Measurements from ENCODE around the gene ELOVL3. TPM values are rescaled to one million over a fixed set of nuclear protein-coding genes. Genes with fewer than 3 reads are reported as not detected.

ELOVL3 gene
- total RNA-seq, 1 experiment from 2014 or later = 0.17 TPM

DNA sequence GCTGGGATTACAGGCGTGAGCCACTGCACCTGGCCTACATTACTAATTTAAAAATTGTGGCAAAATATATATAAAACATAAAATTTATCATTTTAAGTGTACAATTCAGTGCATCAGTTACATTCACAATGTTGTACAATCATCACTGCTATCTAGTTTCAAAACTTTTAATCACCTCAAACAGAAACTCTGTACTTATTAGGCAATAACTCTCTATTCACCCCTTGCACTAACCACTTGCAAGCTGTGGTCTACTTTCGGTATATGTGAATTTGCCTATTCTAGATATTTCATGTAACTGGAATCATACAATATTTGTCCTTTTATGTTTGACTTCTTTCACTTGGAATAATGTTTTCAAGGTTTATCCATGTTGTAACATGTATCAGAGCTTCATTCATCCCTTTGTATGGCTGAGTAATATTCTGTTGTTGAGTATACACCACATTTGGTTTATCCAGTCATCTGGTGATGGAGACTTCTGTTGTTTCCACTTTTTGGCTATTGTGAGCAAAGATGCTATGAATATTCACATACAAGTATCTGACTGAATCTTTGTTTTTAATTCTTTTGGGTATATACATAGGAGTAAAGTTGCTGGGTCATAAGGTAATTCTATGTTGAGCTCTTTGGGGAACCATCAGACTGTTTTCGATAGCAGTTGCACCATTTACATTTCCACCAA, 14.3 kb upstream of the ELOVL3 start:
- Mint-ChIP-seq H3K9me3 (peaks cover 8% of the 10 kb centered on the region), H3K4me1 (no peaks in the 10 kb centered on the region)
- CTCF ChIA-PET = interaction anchor here (1.3 kb wide), 2 partner anchors 14 to 20 kb away, joined by 4 read pairs; partner anchors contain the start of gene ELOVL3

More for the DNA sequence above, 14.3 kb upstream of the ELOVL3 start:
- POLR2A ChIA-PET = no interaction called here
- DNase-seq (ENCODE audit: low spot score) (no peak), ATAC-seq (no peak)
- Mint-ChIP-seq H3K27me3 (ENCODE audit: low read depth) (peaks cover 9% of the 10 kb centered on the region), H3K4me3 (no peak overlapping the region), H3K27ac (no peak overlapping the region), H3K36me3 (no peaks in the 10 kb centered on the region)
- TF ChIP-seq NFATC4 (CRISPR knock-in tag; IDR thresholded peaks at IDR 0.05) (no peak), ZNF232 (CRISPR knock-in tag; IDR thresholded peaks at IDR 0.05) (no peak), CDX4 (CRISPR knock-in tag; IDR thresholded peaks at IDR 0.05; ENCODE audit: borderline replicate concordance) (no peak), ZNF121 (CRISPR knock-in tag; IDR thresholded peaks at IDR 0.05) (no peak), NFE2L1 (CRISPR knock-in tag; IDR thresholded peaks at IDR 0.05) (no peak), GRHL2 (CRISPR knock-in tag; IDR thresholded peaks at IDR 0.05; ENCODE audit: insufficient replicate concordance, severe bottlenecking) (no peak), ZNF423 (CRISPR knock-in tag; IDR thresholded peaks at IDR 0.05) (no peak), ZNF532 (CRISPR knock-in tag; IDR thresholded peaks at IDR 0.05; ENCODE audit: borderline replicate concordance) (no peak), ERG (CRISPR knock-in tag; IDR thresholded peaks at IDR 0.05) (no peak), FOXP1 (CRISPR knock-in tag; IDR thresholded peaks at IDR 0.05; ENCODE audit: borderline replicate concordance) (no peak), ATF3 (CRISPR knock-in tag; conservative IDR thresholded peaks at IDR 0.05) (no peak), USF1 (CRISPR knock-in tag; IDR thresholded peaks at IDR 0.05) (no peak), AFF4 (CRISPR knock-in tag; IDR thresholded peaks at IDR 0.05; ENCODE audit: borderline replicate concordance) (no peak), TP53 (CRISPR knock-in tag; IDR thresholded peaks at IDR 0.05) (no peak), RELA (CRISPR knock-in tag; IDR thresholded peaks at IDR 0.05; ENCODE audit: borderline replicate concordance) (no peak), ZBTB21 (CRISPR knock-in tag; IDR thresholded peaks at IDR 0.05; ENCODE audit: borderline replicate concordance) (no peak), ZNF396 (CRISPR knock-in tag; IDR thresholded peaks at IDR 0.05; ENCODE audit: borderline replicate concordance) (no peak), TEAD4 (CRISPR knock-in tag; IDR thresholded peaks at IDR 0.05) (no peak)
- TF ChIP-seq, protein P1, sequence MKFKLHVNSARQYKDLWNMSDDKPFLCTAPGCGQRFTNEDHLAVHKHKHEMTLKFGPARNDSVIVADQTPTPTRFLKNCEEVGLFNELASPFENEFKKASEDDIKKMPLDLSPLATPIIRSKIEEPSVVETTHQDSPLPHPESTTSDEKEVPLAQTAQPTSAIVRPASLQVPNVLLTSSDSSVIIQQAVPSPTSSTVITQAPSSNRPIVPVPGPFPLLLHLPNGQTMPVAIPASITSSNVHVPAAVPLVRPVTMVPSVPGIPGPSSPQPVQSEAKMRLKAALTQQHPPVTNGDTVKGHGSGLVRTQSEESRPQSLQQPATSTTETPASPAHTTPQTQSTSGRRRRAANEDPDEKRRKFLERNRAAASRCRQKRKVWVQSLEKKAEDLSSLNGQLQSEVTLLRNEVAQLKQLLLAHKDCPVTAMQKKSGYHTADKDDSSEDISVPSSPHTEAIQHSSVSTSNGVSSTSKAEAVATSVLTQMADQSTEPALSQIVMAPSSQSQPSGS (CRISPR knock-in tag; IDR thresholded peaks at IDR 0.05; ENCODE audit: borderline replicate concordance, low read depth) = no peak
- TF ChIP-seq, protein P2, sequence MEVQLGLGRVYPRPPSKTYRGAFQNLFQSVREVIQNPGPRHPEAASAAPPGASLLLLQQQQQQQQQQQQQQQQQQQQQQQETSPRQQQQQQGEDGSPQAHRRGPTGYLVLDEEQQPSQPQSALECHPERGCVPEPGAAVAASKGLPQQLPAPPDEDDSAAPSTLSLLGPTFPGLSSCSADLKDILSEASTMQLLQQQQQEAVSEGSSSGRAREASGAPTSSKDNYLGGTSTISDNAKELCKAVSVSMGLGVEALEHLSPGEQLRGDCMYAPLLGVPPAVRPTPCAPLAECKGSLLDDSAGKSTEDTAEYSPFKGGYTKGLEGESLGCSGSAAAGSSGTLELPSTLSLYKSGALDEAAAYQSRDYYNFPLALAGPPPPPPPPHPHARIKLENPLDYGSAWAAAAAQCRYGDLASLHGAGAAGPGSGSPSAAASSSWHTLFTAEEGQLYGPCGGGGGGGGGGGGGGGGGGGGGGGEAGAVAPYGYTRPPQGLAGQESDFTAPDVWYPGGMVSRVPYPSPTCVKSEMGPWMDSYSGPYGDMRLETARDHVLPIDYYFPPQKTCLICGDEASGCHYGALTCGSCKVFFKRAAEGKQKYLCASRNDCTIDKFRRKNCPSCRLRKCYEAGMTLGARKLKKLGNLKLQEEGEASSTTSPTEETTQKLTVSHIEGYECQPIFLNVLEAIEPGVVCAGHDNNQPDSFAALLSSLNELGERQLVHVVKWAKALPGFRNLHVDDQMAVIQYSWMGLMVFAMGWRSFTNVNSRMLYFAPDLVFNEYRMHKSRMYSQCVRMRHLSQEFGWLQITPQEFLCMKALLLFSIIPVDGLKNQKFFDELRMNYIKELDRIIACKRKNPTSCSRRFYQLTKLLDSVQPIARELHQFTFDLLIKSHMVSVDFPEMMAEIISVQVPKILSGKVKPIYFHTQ (CRISPR knock-in tag; IDR thresholded peaks at IDR 0.05) = no peak
